Esophagus squamous epithelium (tissue), 4 donors: ENCODE results near the gene ENTPD3.

Experiments
- CTCF ChIP-seq, 6 experiments: fragments of 450-650 bp in 4 of 6; fragments of 200-600 bp in 2 of 6; sonication (generic) in 2 of 6; IDR thresholded peaks; one replicate each; pipeline ENCODE4 v1.5.1; 2016 to 2019; ENCODE audit warnings: antibody characterized with exemption in 6 of 6, mild to moderate bottlenecking in 4 of 6, moderate library complexity in 4 of 6
- POLR2A ChIP-seq, 4 donors: fragments of 450-650 bp; IDR thresholded peaks; one replicate each; pipeline ENCODE4 v1.6.1; 2017; ENCODE audit warnings: antibody characterized with exemption in 4 of 4, mild to moderate bottlenecking in 4 of 4, moderate library complexity in 3 of 4

GRCh38 chr3:40379674-40380306 is 7.2 kb upstream of the ENTPD3 start:
- TF ChIP-seq CTCF (IDR thresholded peaks at IDR 0.05), result no peak
- no peak for TF ChIP-seq POLR2A (IDR thresholded peaks at IDR 0.05)
